NOMO-1 treated with dmso at 0.1 percent for 144 hours (cell line): ENCODE results near the gene SCD5.
"Not testable (repeated sequence)": the region's sequence is repeated elsewhere in the genome, so short reads cannot be mapped to it uniquely, and the experiment has no call there.

Experiments used
- DNase-seq: peaks from one replicate; lab custom pipeline; 2025; ENCODE audit not compliant: unreplicated experiment; lab: John Stamatoyannopoulos, UW

SCD5 gene

GRCh38 chr4:82798168-82799005 is at the start of gene SCD5:
SCD5 (minus strand) TSS chr4:82798796; CDS start chr4:82798537, 259 bp downstream.
- peak; percentile 74 for DNase-seq

GRCh38 chr4:82842593-82842992 is 44.0 kb upstream of the SCD5 start:
- no peak for DNase-seq

GRCh38 chr4:82839624-82840023 is 41.0 kb upstream of the SCD5 start:
- DNase-seq: no peak

- no peak for DNase-seq
Measured at GRCh38 chr4:82833696-82834313, 35.2 kb upstream of the SCD5 start.

GRCh38 chr4:82833060-82833459 is 34.5 kb upstream of the SCD5 start:
- not testable (repeated sequence) for DNase-seq

- no peak for DNase-seq
Measured at GRCh38 chr4:82825425-82825824, 26.8 kb upstream of the SCD5 start.

- DNase-seq: no peak
Measured at GRCh38 chr4:82823062-82823461, 24.5 kb upstream of the SCD5 start.

- DNase-seq: no peak
Measured at GRCh38 chr4:82820689-82821088, 22.1 kb upstream of the SCD5 start.

GRCh38 chr4:82818664-82819662 is 20.4 kb upstream of the SCD5 start:
- DNase-seq: no peak

- not testable (repeated sequence) for DNase-seq
Measured at GRCh38 chr4:82816874-82817273, 18.3 kb upstream of the SCD5 start.

- DNase-seq: no peak
Measured at GRCh38 chr4:82814034-82814433, 15.4 kb upstream of the SCD5 start.

- no peak for DNase-seq
Measured at GRCh38 chr4:82811838-82812341, 13.3 kb upstream of the SCD5 start.

GRCh38 chr4:82811392-82811791 is 12.8 kb upstream of the SCD5 start:
- no peak for DNase-seq

GRCh38 chr4:82810176-82810575 is 11.6 kb upstream of the SCD5 start:
- no peak for DNase-seq

GRCh38 chr4:82809619-82810018 is 11.0 kb upstream of the SCD5 start:
- DNase-seq: no peak

GRCh38 chr4:82803746-82804145 is 5.2 kb upstream of the SCD5 start:
- DNase-seq: no peak

GRCh38 chr4:82802911-82803310 is 4.3 kb upstream of the SCD5 start:
- no peak for DNase-seq

GRCh38 chr4:82801910-82802521 is 3.4 kb upstream of the SCD5 start:
- no peak for DNase-seq

GRCh38 chr4:82799006-82799881 is 648 bp upstream of the SCD5 start:
- DNase-seq: no peak
